Activated naive CD4-positive, alpha-beta T cell treated with anti-CD3 and anti-CD28 coated beads, Interleukin-2, amount 50 U/mL, for 24 hours (primary cell): Measurements from ENCODE around the gene KCNJ9.
"Not testable (repeated sequence)": the region's sequence is repeated elsewhere in the genome, so short reads cannot be mapped to it uniquely, and the experiment has no call there.

Experiments used
- H3K27ac Mint-ChIP-seq: one replicate; pipeline ENCODE4 v1.8.0; 2021; ENCODE audit warnings: mild to moderate bottlenecking, mixed read lengths
- H3K27me3 Mint-ChIP-seq: one replicate; pipeline ENCODE4 v1.8.0; 2021; ENCODE audit warnings: mixed read lengths
- H3K36me3 Mint-ChIP-seq: one replicate; pipeline ENCODE4 v1.8.0; 2021; ENCODE audit warnings: mixed read lengths
- H3K4me1 Mint-ChIP-seq: one replicate; pipeline ENCODE4 v1.8.0; 2021; ENCODE audit warnings: mixed read lengths
- H3K4me3 Mint-ChIP-seq: one replicate; pipeline ENCODE4 v1.8.0; 2021; ENCODE audit warnings: mild to moderate bottlenecking, mixed read lengths
- H3K9me3 Mint-ChIP-seq: one replicate; pipeline ENCODE4 v1.8.0; 2021; ENCODE audit warnings: mixed read lengths

The KCNJ9 gene

GRCh38 chr1:160081261-160081936, at the start of gene KCNJ9:
Gene KCNJ9 (plus strand): TSS chr1:160081538. CDS start chr1:160084031, 2,493 bp downstream.
- no peaks in the 10 kb centered on the region for H3K36me3 Mint-ChIP-seq
- no peaks in the 10 kb centered on the region for H3K9me3 Mint-ChIP-seq
- H3K27ac Mint-ChIP-seq = no peak within 1 kb of the TSS
- H3K4me3 Mint-ChIP-seq = no peak within 1 kb of the TSS
- peaks cover 36% of the 10 kb centered on the region for H3K27me3 Mint-ChIP-seq
- peaks cover 17% of the 10 kb centered on the region for H3K4me1 Mint-ChIP-seq

- H3K36me3 Mint-ChIP-seq = no peaks in the 10 kb centered on the region
- peak overlapping the region; percentile 98 for H3K4me3 Mint-ChIP-seq
- H3K27me3 Mint-ChIP-seq = no peaks in the 10 kb centered on the region
- peak overlapping the region; percentile 92 for H3K27ac Mint-ChIP-seq
- H3K4me1 Mint-ChIP-seq = peaks cover 40% of the 10 kb centered on the region
- no peaks in the 10 kb centered on the region for H3K9me3 Mint-ChIP-seq
These were observed 49.0 kb upstream of the KCNJ9 start for GRCh38 chr1:160032165-160032820.

GRCh38 chr1:160040476-160040875, 40.9 kb upstream of the KCNJ9 start:
- Mint-ChIP-seq H3K9me3 (no peaks in the 10 kb centered on the region), H3K27me3 (peaks cover 2% of the 10 kb centered on the region), H3K27ac (no peak overlapping the region), H3K4me3 (no peak overlapping the region), H3K4me1 (no peaks in the 10 kb centered on the region), H3K36me3 (peaks cover 2% of the 10 kb centered on the region)

GRCh38 chr1:160043543-160043942, 37.8 kb upstream of the KCNJ9 start:
- H3K4me3 Mint-ChIP-seq = no peak overlapping the region
- H3K4me1 Mint-ChIP-seq = peaks cover 14% of the 10 kb centered on the region
- H3K36me3 Mint-ChIP-seq = no peaks in the 10 kb centered on the region
- H3K27ac Mint-ChIP-seq = no peak overlapping the region
- H3K27me3 Mint-ChIP-seq = peaks cover 5% of the 10 kb centered on the region
- no peaks in the 10 kb centered on the region for H3K9me3 Mint-ChIP-seq

GRCh38 chr1:160045653-160046052, 35.7 kb upstream of the KCNJ9 start:
- Mint-ChIP-seq H3K36me3 (no peaks in the 10 kb centered on the region), H3K4me1 (peaks cover 14% of the 10 kb centered on the region), H3K27ac (no peak overlapping the region), H3K4me3 (no peak overlapping the region), H3K9me3 (no peaks in the 10 kb centered on the region), H3K27me3 (peaks cover 5% of the 10 kb centered on the region)

GRCh38 chr1:160046494-160047110, 34.7 kb upstream of the KCNJ9 start:
- Mint-ChIP-seq H3K4me3 (peak overlapping the region; percentile 80), H3K9me3 (no peaks in the 10 kb centered on the region), H3K27ac (no peak overlapping the region), H3K4me1 (peaks cover 14% of the 10 kb centered on the region), H3K27me3 (peaks cover 5% of the 10 kb centered on the region), H3K36me3 (no peaks in the 10 kb centered on the region)

GRCh38 chr1:160047111-160047991, 34.0 kb upstream of the KCNJ9 start:
- Mint-ChIP-seq H3K27ac (peak overlapping the region; percentile 20), H3K4me3 (peak overlapping the region; percentile 80), H3K36me3 (no peaks in the 10 kb centered on the region), H3K4me1 (peaks cover 14% of the 10 kb centered on the region), H3K9me3 (no peaks in the 10 kb centered on the region), H3K27me3 (peaks cover 5% of the 10 kb centered on the region)

- peaks cover 14% of the 10 kb centered on the region for H3K4me1 Mint-ChIP-seq
- peaks cover 5% of the 10 kb centered on the region for H3K27me3 Mint-ChIP-seq
- H3K9me3 Mint-ChIP-seq = no peaks in the 10 kb centered on the region
- H3K36me3 Mint-ChIP-seq = no peaks in the 10 kb centered on the region
- no peak overlapping the region for H3K4me3 Mint-ChIP-seq
- no peak overlapping the region for H3K27ac Mint-ChIP-seq
These were observed 33.0 kb upstream of the KCNJ9 start for GRCh38 chr1:160048335-160048734.

- Mint-ChIP-seq H3K4me1 (peaks cover 14% of the 10 kb centered on the region), H3K27me3 (peaks cover 7% of the 10 kb centered on the region), H3K9me3 (no peaks in the 10 kb centered on the region)
These were observed 32.2 kb upstream of the KCNJ9 start for GRCh38 chr1:160049101-160049500.

GRCh38 chr1:160050182-160050581, 31.2 kb upstream of the KCNJ9 start:
- peaks cover 14% of the 10 kb centered on the region for H3K4me1 Mint-ChIP-seq
- not testable (repeated sequence) for H3K4me3 Mint-ChIP-seq, H3K36me3 Mint-ChIP-seq, H3K27ac Mint-ChIP-seq, H3K9me3 Mint-ChIP-seq, H3K27me3 Mint-ChIP-seq

More at GRCh38 chr1:160049101-160049500, 32.2 kb upstream of the KCNJ9 start:
- H3K27ac Mint-ChIP-seq = no peak overlapping the region
- H3K36me3 Mint-ChIP-seq = no peaks in the 10 kb centered on the region
- H3K4me3 Mint-ChIP-seq = no peak overlapping the region

GRCh38 chr1:160050619-160051018, 30.7 kb upstream of the KCNJ9 start:
- Mint-ChIP-seq H3K4me3 (no peak overlapping the region), H3K4me1 (peaks cover 14% of the 10 kb centered on the region), H3K27ac (no peak overlapping the region), H3K27me3 (peaks cover 5% of the 10 kb centered on the region), H3K36me3 (no peaks in the 10 kb centered on the region), H3K9me3 (no peaks in the 10 kb centered on the region)

GRCh38 chr1:160052936-160053335, 28.4 kb upstream of the KCNJ9 start:
- H3K27me3 Mint-ChIP-seq = peaks cover 3% of the 10 kb centered on the region
- H3K27ac Mint-ChIP-seq = no peak overlapping the region
- H3K4me1 Mint-ChIP-seq = no peaks in the 10 kb centered on the region
- no peaks in the 10 kb centered on the region for H3K36me3 Mint-ChIP-seq
- H3K9me3 Mint-ChIP-seq = no peaks in the 10 kb centered on the region
- no peak overlapping the region for H3K4me3 Mint-ChIP-seq

- Mint-ChIP-seq H3K27me3 (peaks cover 3% of the 10 kb centered on the region), H3K4me1 (no peaks in the 10 kb centered on the region), H3K27ac (no peak overlapping the region), H3K4me3 (no peak overlapping the region), H3K36me3 (no peaks in the 10 kb centered on the region), H3K9me3 (no peaks in the 10 kb centered on the region)
These were observed 27.6 kb upstream of the KCNJ9 start for GRCh38 chr1:160053548-160054365.

- no peaks in the 10 kb centered on the region for H3K4me1 Mint-ChIP-seq
- peaks cover 3% of the 10 kb centered on the region for H3K27me3 Mint-ChIP-seq
- no peak overlapping the region for H3K27ac Mint-ChIP-seq
- H3K4me3 Mint-ChIP-seq = no peak overlapping the region
- H3K9me3 Mint-ChIP-seq = no peaks in the 10 kb centered on the region
- H3K36me3 Mint-ChIP-seq = no peaks in the 10 kb centered on the region
These were observed 24.6 kb upstream of the KCNJ9 start for GRCh38 chr1:160056648-160057169.
